Psoas muscle (tissue), 8 donors: ENCODE measurements around the gene TOGARAM1. TPM values are rescaled to one million over a fixed set of nuclear protein-coding genes. Genes with fewer than 3 reads are reported as not detected.

Experiments
- ATAC-seq, 4 donors: fragments of 200-7000 bp; cut with Tn5 transposase; one replicate each; pipeline ENCODE4 v1.9.1; 2020; ENCODE audit warnings: moderate library complexity in 3 of 4, mild to moderate bottlenecking in 2 of 4
- DNase-seq, 2 donors: peaks; one replicate each; pipeline ENCODE4 v3.0.0-alpha.2; 2020
- H3K27ac ChIP-seq: fragments of 200-600 bp; one replicate; pipeline ENCODE4 v1.8.0; 2022
- H3K27me3 ChIP-seq, 3 donors: fragments of 200-600 bp in 1 of 3; one replicate each; pipeline versions ENCODE4 v1.6.1 to v1.8.0; 2013 to 2022; ENCODE audit warnings: low read length in 2 of 3, mild to moderate bottlenecking in 2 of 3, moderate library complexity in 1 of 3; ENCODE audit not compliant: insufficient read depth in 3 of 3
- H3K36me3 ChIP-seq, 2 donors: fragments of 200-600 bp in 1 of 2; one replicate each; pipeline versions ENCODE4 v1.6.1 to v1.8.0; 2013 to 2022; ENCODE audit warnings: low read depth in 1 of 2, mild to moderate bottlenecking in 1 of 2, moderate library complexity in 1 of 2; ENCODE audit not compliant: insufficient read depth in 1 of 2
- H3K4me1 ChIP-seq: fragments of 200-600 bp; one replicate; pipeline ENCODE4 v1.8.0; 2022
- H3K4me3 ChIP-seq: fragments of 200-600 bp; one replicate; pipeline ENCODE4 v1.8.0; 2022; ENCODE audit warnings: mild to moderate bottlenecking
- H3K9me3 ChIP-seq: fragments of 200-600 bp; one replicate; pipeline ENCODE4 v1.8.0; 2022
- CTCF ChIP-seq: fragments of 200-600 bp; IDR thresholded peaks from one replicate; pipeline ENCODE4 v1.8.0; 2022; ENCODE audit warnings: antibody characterized with exemption
- WGBS, 3 donors: extraction: QIAGEN DNeasy Blood & Tissue Kit; methylation state at CpG; one replicate each; pipeline versions ENCODE4 v1.1.6 to v1.1.7; 2013; 5-methylcytosine and 5-hydroxymethylcytosine counted together
- intact Hi-C, 2 donors: fragments of 100-400 bp; cut with DNase I; formaldehyde crosslinking; loops; one replicate each; pipeline versions ENCODE4 v1.11.0 to v1.14.2; 2022
- polyA plus RNA-seq, 3 donors: library from polyadenylated mRNA; stranded (reverse); fragments of 200-250 nt; gene quantifications; one replicate each; pipeline ENCODE4 v1.2.3, GENCODE V29; 2013
- total RNA-seq, 4 donors: library from RNA; stranded (reverse); fragmentation: NEBNext Ultra II Directional in 2 of 4; extraction: Animal tissue kit (Norgen Biotek cat#: 25700) in 2 of 4; gene quantifications; one replicate each; pipeline versions ENCODE4 v1.2.1 to v1.2.4, GENCODE V29; 2021 to 2023
- donor health status: healthy with polysubstance abuse.
- donor health status: DM: no; HTN: no; CAD: no; lungs with moderate emphysema.
- donor health status: Bipolar disorder and iron deficiency.
- donor health status: healthy.
- donor health status: DM: yes; HTN: yes; CAD: no.
- donor health status: DM: no; HTN: no; CAD: no.
- donor health status: DM: no; HTN: no; CAD: no.
- donor health status: DM: yes; HTN: yes; CAD: no.

TOGARAM1 gene
- total and polyA plus RNA-seq, 7 donors = 5.1 to 16.0 (median 9.1) TPM

DNA sequence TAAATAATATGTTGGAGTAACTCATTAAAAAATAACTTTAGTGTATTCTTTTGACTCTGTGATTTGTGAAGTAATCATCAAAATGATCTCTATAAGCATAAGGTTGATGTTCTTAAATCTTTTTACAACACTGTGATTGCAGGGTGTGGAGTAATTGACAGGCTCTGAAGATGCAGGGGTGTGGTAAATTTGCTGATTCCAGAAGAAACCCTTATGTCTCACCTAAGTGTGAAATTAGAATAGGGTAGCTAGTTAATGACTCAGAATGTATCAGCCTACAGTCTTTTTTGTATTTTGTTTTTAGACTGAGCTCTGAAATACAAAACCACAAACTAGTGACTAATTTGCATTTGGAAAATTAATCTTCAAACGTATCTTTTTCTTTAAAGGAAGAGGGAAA lies 127.8 kb downstream of the TOGARAM1 start:
- H3K27me3 ChIP-seq = no peaks in the 10 kb centered on the region
- WGBS, 3 donors = 24 to 64% (median 32%) methylated on average over 1 of the region's 1 CpG
- ATAC-seq = peak in 2 of 4 donors; percentile 43 to 66
- H3K36me3 ChIP-seq = peaks cover 0 to under 1% of the 10 kb centered on the region in 2 donors
- no peak for DNase-seq
- no peak for TF ChIP-seq CTCF
- no peaks in the 10 kb centered on the region for H3K9me3 ChIP-seq
- intact Hi-C loops = loop anchor here (5.0 to 10.0 kb wide), 2 partner anchors 42 to 125 kb away; partner anchors contain the start of genes FKBP3 (in 1 of the 2), KLHL28 (in 1 of the 2) and TOGARAM1 (in 1 of the 2)
- no peak overlapping the region for H3K4me3 ChIP-seq
- peaks cover 39% of the 10 kb centered on the region for H3K4me1 ChIP-seq
- H3K27ac ChIP-seq = no peak overlapping the region

- Histone ChIP-seq H3K9me3 (no peaks in the 10 kb centered on the region), H3K36me3 (peaks cover 0 to 20% of the 10 kb centered on the region in 2 donors), H3K27ac (no peak overlapping the region), H3K4me1 (peaks cover 25% of the 10 kb centered on the region), H3K27me3 (no peaks in the 10 kb centered on the region), H3K4me3 (no peak overlapping the region)
- ATAC-seq (no peak), DNase-seq (no peak)
- intact Hi-C loops = no loop called here
- WGBS, 3 donors = 82 to 86% (median 83%) methylated on average over 2 of the region's 2 CpGs
- TF ChIP-seq CTCF = no peak
Measured at GRCh38 chr14:45091710-45092109, 129.7 kb downstream of the TOGARAM1 start.

GRCh38 chr14:45094275-45094674 lies 132.3 kb downstream of the TOGARAM1 start:
- no peak for TF ChIP-seq CTCF
- peaks cover 19% of the 10 kb centered on the region for H3K4me1 ChIP-seq
- no peaks in the 10 kb centered on the region for H3K9me3 ChIP-seq
- WGBS, 3 donors = 89 to 94% (median 94%) methylated on average over 2 of the region's 2 CpGs
- no peak overlapping the region for H3K27ac ChIP-seq
- H3K27me3 ChIP-seq = no peaks in the 10 kb centered on the region
- H3K36me3 ChIP-seq = peaks cover 0 to 46% of the 10 kb centered on the region in 2 donors
- ATAC-seq (no peak), DNase-seq (no peak)
- intact Hi-C loops = no loop called here
- no peak overlapping the region for H3K4me3 ChIP-seq

- Histone ChIP-seq H3K4me3 (no peak overlapping the region), H3K36me3 (peaks cover 0 to 54% of the 10 kb centered on the region in 2 donors), H3K27me3 (no peaks in the 10 kb centered on the region), H3K9me3 (no peaks in the 10 kb centered on the region), H3K4me1 (peaks cover 13% of the 10 kb centered on the region), H3K27ac (no peak overlapping the region)
- WGBS, 3 donors = 79 to 92% (median 81%) methylated on average over 4 of the region's 4 CpGs
- intact Hi-C loops = no loop called here
- no peak for TF ChIP-seq CTCF
- ATAC-seq (no peak), DNase-seq (no peak)
Measured at GRCh38 chr14:45095143-45095542, 133.2 kb downstream of the TOGARAM1 start.

DNA sequence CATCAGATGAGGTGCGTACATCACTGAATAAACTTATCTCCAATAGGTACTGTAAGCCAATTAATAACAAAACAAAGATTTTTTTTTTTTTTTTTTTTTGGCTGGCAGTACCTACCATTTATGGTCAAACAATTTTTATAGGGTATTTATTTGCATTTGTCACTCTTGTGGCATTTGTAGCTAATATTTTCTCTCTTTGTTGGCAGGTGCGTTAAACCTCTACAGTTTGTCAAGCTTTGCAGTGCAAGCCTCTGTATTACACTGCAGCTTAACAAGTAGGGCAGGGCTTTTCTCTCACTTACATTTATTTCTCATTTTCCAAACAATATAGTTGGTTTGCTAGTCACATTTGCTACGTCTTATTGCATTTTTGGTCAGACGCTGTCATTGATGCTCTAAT lies 134.2 kb downstream of the TOGARAM1 start:
- peaks cover 12% of the 10 kb centered on the region for H3K4me1 ChIP-seq
- ATAC-seq (no peak), DNase-seq (no peak)
- intact Hi-C loops = no loop called here
- no peaks in the 10 kb centered on the region for H3K9me3 ChIP-seq
- H3K27me3 ChIP-seq = no peaks in the 10 kb centered on the region
- H3K27ac ChIP-seq = no peak overlapping the region
- no peak overlapping the region for H3K4me3 ChIP-seq
- no peak for TF ChIP-seq CTCF
- peaks cover 0 to 60% of the 10 kb centered on the region in 2 donors for H3K36me3 ChIP-seq
- WGBS, 3 donors = 94 to 96% (median 96%) methylated on average over 4 of the region's 4 CpGs
